Adrenal gland (tissue), 5 donors: ENCODE measurements around the gene CPA5.

Experiments used
- POLR2A ChIP-seq, 2 donors: fragments of 450-650 bp; IDR thresholded peaks; one replicate each; pipeline ENCODE4 v1.6.1; 2017; ENCODE audit warnings: antibody characterized with exemption in 2 of 2, mild to moderate bottlenecking in 2 of 2, moderate library complexity in 1 of 2
- TF ChIP-seq, protein P1 (sequence below), 6 experiments: fragments of 450-650 bp in 4 of 6; fragments of 200-600 bp in 2 of 6; sonication (generic) in 1 of 6; IDR thresholded peaks; 1 replicate in 5 of 6; 2 replicates in 1 of 6; pipeline versions ENCODE4 v1.5.1 to v1.8.0; 2016 to 2021; ENCODE audit warnings: antibody characterized with exemption in 6 of 6, mild to moderate bottlenecking in 2 of 6, moderate library complexity in 1 of 6
- donor health status: DM: no; HTN: no; CAD: no.

DNA sequence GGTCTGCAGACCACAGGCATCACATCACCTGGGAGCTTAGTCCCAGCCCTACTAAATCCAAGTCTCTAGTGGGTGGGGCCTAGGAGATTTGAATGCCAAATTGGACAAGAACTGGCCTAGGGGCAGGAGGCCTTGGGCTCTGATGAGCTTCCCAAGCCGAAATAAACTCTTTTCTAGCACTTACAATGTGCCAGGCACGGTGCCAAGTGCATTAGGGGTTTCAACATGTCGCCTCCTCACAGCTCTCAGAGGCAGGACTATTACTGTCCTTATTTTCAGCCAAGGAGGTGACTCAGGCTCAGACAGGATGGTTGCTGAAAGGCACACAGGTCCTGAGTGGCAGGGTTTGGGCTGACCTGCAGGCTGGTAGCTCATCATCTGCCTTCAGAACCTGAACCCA, 26.4 kb downstream of the CPA5 start:
- TF ChIP-seq, protein P1, sequence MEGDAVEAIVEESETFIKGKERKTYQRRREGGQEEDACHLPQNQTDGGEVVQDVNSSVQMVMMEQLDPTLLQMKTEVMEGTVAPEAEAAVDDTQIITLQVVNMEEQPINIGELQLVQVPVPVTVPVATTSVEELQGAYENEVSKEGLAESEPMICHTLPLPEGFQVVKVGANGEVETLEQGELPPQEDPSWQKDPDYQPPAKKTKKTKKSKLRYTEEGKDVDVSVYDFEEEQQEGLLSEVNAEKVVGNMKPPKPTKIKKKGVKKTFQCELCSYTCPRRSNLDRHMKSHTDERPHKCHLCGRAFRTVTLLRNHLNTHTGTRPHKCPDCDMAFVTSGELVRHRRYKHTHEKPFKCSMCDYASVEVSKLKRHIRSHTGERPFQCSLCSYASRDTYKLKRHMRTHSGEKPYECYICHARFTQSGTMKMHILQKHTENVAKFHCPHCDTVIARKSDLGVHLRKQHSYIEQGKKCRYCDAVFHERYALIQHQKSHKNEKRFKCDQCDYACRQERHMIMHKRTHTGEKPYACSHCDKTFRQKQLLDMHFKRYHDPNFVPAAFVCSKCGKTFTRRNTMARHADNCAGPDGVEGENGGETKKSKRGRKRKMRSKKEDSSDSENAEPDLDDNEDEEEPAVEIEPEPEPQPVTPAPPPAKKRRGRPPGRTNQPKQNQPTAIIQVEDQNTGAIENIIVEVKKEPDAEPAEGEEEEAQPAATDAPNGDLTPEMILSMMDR (IDR thresholded peaks at IDR 0.05), result no peak
- TF ChIP-seq POLR2A (IDR thresholded peaks at IDR 0.05), result no peak
